OCI-M1 (cell line): ENCODE measurements around the gene DOCK6.

Experiments
- DNase-seq: peaks from one replicate; lab custom pipeline; 2025; lab: John Stamatoyannopoulos, UW

The DOCK6 gene

GRCh38 chr19:11225172-11225571 is 37.2 kb downstream of the DOCK6 start:
- no peak for DNase-seq

- no peak for DNase-seq
These were observed 37.9 kb downstream of the DOCK6 start for GRCh38 chr19:11224429-11224828.

GRCh38 chr19:11223200-11223599 is 39.1 kb downstream of the DOCK6 start:
- DNase-seq: peak; percentile 40

- DNase-seq: no peak
These were observed 41.2 kb downstream of the DOCK6 start for GRCh38 chr19:11221082-11221598.

DNA sequence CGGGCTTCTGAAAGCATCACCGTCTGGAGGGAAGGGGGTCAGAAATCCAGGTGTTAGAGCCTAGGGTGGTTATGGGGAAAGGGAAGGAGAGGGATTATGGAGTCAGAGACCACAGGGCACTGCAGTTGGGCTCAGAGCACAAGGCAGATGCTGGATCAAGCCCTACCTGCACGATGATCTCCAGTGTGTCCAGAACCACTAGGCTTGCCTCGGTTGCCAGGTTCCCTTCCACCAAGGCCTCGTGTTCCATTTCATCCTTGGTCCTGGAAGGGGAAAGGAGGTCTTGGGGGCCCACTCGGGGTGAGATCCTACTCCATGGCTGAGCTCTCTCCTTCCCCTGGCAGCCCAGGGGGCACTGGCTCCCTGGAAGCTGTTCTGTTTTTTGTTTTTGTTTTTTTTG is 47.9 kb downstream of the DOCK6 start:
- no peak for DNase-seq

- DNase-seq: no peak
These were observed 51.7 kb downstream of the DOCK6 start for GRCh38 chr19:11210656-11210928.

GRCh38 chr19:11209839-11210655 is 52.3 kb downstream of the DOCK6 start:
- no peak for DNase-seq

GRCh38 chr19:11208561-11209471 is 53.5 kb downstream of the DOCK6 start:
- DNase-seq: no peak

DNA sequence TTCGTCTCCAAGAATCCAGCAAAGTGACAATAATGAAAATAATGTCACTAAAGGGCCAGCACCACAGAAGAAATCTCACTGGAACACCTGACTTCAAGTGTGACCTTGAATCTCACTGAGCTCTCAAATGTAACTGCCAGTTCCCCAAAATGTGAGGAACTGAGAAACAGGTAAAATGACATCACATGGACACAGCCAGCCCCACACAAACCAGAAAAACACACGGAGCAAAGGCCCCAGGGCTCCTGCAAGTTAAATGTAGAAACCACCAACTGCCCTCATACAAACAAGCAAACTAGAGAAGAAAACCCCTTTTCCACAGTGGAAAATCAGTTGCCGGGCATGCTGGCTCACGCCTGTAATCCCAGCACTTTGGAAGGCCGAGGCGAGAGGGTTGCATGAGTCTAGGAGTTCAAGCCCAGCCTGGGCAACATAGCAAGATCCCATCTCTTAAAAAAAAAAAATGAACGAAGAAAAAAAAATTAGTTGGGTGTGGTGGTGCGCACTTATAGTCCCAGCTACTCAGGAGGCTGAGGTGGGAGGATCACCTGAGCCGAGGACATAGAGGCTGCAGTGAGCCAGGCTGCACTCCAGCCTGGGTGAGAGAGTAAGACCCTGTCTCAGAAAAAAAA is 56.3 kb downstream of the DOCK6 start:
- DNase-seq: no peak

GRCh38 chr19:11204943-11205349 is 57.4 kb downstream of the DOCK6 start:
- no peak for DNase-seq

- DNase-seq: no peak
These were observed 58.2 kb downstream of the DOCK6 start for GRCh38 chr19:11204076-11204602.

- DNase-seq: peak; percentile 97
These were observed 58.9 kb downstream of the DOCK6 start for GRCh38 chr19:11203194-11204075.

- DNase-seq: peak; percentile 72
These were observed 59.7 kb downstream of the DOCK6 start for GRCh38 chr19:11202488-11203193.

- no peak for DNase-seq
These were observed 60.5 kb downstream of the DOCK6 start for GRCh38 chr19:11201791-11202190.

DNA sequence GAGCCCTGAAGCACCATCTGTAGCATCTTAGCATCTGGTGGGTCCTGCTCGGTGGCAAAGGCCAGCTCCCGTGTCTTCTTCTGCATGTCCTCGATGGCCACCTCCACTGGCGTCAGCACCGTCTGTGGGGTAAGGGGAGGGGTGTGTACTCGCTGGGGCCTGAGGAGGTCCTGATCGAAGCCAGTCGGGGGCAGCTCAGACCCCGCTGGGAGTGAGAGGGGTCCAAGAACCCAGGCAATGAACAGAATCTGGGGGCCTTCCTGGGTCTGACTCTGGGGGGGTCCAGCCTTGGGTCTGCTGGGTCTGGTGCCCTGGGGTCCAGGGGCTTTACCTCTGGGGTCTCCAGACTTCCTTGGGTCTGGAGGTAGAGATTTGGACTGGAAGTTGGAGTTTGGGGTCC is 61.4 kb downstream of the DOCK6 start:
- no peak for DNase-seq

- no peak for DNase-seq
These were observed 62.2 kb downstream of the DOCK6 start for GRCh38 chr19:11200015-11200574.

GRCh38 chr19:11199517-11199916 is 62.8 kb downstream of the DOCK6 start:
- DNase-seq: no peak

- peak; percentile 65 for DNase-seq
These were observed 63.4 kb downstream of the DOCK6 start for GRCh38 chr19:11198769-11199424.

DNA sequence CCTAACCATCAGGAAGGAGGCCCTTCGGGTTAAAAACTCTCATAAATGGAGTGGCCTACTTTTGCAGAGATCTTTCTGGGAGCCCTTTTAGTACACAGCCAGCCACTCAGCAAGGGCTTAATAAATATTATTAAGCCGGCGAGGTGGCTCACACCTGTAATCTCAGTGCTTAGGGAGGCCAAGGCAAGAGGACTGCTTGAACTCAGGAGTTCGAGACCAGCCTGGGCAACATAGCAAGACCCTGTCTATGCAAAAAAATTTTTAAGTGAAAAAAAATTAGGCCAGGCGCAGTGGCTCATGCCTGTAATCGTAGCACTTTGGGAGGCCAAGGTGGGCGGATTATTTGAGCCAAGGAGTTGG is 64.2 kb downstream of the DOCK6 start:
- no peak for DNase-seq
